ENCODE results near the gene ZNF366.

ZNF366 gene

DNA sequence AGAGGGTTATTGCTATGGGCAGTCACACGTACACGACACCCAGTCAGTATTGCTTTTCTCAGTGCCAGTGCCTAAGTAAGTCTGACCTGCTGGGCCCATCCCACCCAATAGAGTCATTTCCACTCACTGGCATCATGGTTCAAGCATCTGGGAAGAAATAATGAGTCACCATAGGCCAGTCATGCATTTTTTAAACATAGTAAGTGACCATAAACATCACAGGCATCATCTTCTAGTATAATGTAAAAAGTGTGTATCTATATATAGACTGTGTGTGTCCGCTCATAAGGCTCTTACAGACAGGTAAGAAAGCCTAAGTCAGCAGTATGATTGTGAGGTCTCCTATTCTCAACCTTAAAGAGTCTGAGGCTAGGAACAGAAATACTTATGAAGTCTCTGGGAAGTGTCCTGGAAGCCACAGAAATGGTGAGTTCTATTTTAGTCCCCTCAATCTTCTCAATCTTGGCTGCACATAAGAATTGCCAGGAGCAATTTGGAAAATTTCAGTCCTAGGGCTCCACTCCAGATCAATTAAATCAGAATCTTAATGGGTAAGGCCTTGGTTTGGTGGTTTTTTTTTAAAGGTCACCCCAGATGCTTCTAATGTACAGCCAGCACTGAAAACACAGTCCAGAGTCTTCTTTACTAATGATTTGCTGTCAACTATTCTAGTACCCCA lies 65.2 kb downstream of the ZNF366 start:
- DNase-seq (ENCODE audit: insufficient read length, low spot score), result no peak
- FAIRE-seq, result no peak
- TF ChIP-seq POU2F2 (IDR thresholded peaks at IDR 0.05; ENCODE audit: low read depth, low read length) (no peak), PAX5 (IDR thresholded peaks at IDR 0.05; ENCODE audit: insufficient read depth, low read length, severe bottlenecking) (no peak), SPI1 (IDR thresholded peaks at IDR 0.05; ENCODE audit: low read depth, low read length) (no peak), POLR2AphosphoS5 (IDR thresholded peaks at IDR 0.05; ENCODE audit: low read depth, low read length) (no peak), POLR2A (IDR thresholded peaks at IDR 0.05; ENCODE audit: low read depth, low read length) (no peak), TAF1 (IDR thresholded peaks at IDR 0.05; ENCODE audit: low read depth, low read length) (no peak)

DNA sequence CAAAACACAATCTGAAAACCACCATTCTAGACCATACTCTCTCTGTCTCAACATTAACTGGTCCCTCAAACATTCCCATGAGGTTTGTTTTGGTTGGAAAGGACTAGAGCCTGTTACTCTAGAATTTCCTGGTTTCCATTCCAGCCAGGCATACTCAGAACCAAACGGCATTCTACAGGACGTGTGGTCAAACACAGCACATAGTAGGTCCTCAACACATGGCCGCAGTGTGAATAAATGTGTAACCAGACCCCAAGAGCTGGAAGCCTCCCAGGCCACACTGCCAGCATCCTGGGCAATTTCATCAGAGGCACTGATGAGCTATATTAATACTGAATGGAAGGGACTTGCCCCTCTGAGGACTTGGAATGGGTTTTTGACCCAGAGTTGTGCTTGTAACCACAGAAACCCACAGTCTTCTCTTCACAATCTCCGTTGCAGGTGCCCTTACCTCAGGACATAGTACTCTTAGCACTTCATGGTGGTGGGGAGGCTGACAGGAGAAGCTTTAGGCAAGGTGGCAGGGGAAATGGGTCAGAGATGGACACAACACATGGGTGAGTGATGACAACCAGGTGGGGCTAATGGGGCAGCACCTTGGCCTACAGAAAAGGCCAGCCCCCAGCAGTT lies 66.0 kb downstream of the ZNF366 start:
- TF ChIP-seq POU2F2 (IDR thresholded peaks at IDR 0.05; ENCODE audit: low read depth, low read length), result no peak
- TF ChIP-seq SPI1 (IDR thresholded peaks at IDR 0.05; ENCODE audit: low read depth, low read length), result no peak
- no peak for TF ChIP-seq POLR2A (IDR thresholded peaks at IDR 0.05; ENCODE audit: low read depth, low read length)
- TF ChIP-seq PAX5 (IDR thresholded peaks at IDR 0.05; ENCODE audit: insufficient read depth, low read length, severe bottlenecking), result no peak
- TF ChIP-seq TAF1 (IDR thresholded peaks at IDR 0.05; ENCODE audit: low read depth, low read length), result no peak
- no peak for TF ChIP-seq POLR2AphosphoS5 (IDR thresholded peaks at IDR 0.05; ENCODE audit: low read depth, low read length)
- FAIRE-seq (peak; percentile 86), DNase-seq (ENCODE audit: insufficient read length, low spot score) (no peak)

- TF ChIP-seq SPI1 (IDR thresholded peaks at IDR 0.05; ENCODE audit: low read depth, low read length) (peak; percentile 88), TAF1 (IDR thresholded peaks at IDR 0.05; ENCODE audit: low read depth, low read length) (no peak)
- FAIRE-seq, result no peak
- no peak for DNase-seq (ENCODE audit: insufficient read length, low spot score)
These were observed 67.0 kb downstream of the ZNF366 start for GRCh38 chr5:72440207-72440638.

DNA sequence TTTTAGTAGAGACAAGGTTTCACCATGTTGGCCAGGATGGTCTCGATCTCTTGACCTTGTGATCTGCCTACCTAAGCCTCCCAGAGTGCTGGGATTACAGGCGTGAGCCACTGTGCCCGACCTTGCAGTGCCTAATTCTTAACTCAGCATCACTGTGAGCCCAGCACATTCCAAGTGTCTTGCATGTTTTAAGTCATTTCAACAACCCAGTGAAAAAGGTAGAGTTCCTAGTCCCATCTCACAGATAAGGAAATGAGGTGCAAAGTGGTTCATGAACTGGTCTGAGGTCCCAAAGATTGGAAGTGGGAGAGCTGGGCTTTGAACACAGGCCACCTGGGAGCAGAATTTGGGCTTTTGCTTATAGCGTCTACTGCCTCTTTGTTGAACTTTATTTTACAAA lies 68.0 kb downstream of the ZNF366 start:
- DNase-seq (ENCODE audit: insufficient read length, low spot score), result no peak
- TF ChIP-seq POU2F2 (IDR thresholded peaks at IDR 0.05; ENCODE audit: low read depth, low read length) (no peak), TAF1 (IDR thresholded peaks at IDR 0.05; ENCODE audit: low read depth, low read length) (no peak), POLR2AphosphoS5 (IDR thresholded peaks at IDR 0.05; ENCODE audit: low read depth, low read length) (no peak), SPI1 (IDR thresholded peaks at IDR 0.05; ENCODE audit: low read depth, low read length) (no peak), POLR2A (IDR thresholded peaks at IDR 0.05; ENCODE audit: low read depth, low read length) (no peak), PAX5 (IDR thresholded peaks at IDR 0.05; ENCODE audit: insufficient read depth, low read length, severe bottlenecking) (no peak)
- FAIRE-seq, result peak; percentile 33

DNA sequence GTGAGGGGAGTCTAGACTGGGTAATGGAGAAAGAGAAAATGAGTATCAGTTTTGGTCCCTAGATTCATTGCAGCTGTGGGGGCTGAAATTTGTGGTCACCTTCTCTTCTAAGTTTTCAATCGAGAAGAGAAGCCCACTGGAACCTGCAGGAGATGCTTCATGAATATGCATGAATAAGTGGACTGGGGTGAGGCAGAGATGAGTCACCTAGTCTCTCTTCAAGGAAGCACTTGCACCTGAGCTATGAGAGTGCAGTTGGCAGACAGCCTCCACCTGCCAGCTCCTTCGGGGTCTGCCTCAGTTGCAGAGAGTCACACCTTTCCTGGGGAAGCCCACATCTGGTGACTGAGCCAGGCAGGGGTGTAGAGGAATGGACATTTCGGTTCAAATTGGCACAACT lies 69.1 kb downstream of the ZNF366 start:
- FAIRE-seq, result peak; percentile 84
- no peak for DNase-seq (ENCODE audit: insufficient read length, low spot score)
- TF ChIP-seq TAF1 (IDR thresholded peaks at IDR 0.05; ENCODE audit: low read depth, low read length) (no peak), POU2F2 (IDR thresholded peaks at IDR 0.05; ENCODE audit: low read depth, low read length) (peak; percentile 100), POLR2A (IDR thresholded peaks at IDR 0.05; ENCODE audit: low read depth, low read length) (no peak), PAX5 (IDR thresholded peaks at IDR 0.05; ENCODE audit: insufficient read depth, low read length, severe bottlenecking) (no peak), POLR2AphosphoS5 (IDR thresholded peaks at IDR 0.05; ENCODE audit: low read depth, low read length) (no peak)

DNA sequence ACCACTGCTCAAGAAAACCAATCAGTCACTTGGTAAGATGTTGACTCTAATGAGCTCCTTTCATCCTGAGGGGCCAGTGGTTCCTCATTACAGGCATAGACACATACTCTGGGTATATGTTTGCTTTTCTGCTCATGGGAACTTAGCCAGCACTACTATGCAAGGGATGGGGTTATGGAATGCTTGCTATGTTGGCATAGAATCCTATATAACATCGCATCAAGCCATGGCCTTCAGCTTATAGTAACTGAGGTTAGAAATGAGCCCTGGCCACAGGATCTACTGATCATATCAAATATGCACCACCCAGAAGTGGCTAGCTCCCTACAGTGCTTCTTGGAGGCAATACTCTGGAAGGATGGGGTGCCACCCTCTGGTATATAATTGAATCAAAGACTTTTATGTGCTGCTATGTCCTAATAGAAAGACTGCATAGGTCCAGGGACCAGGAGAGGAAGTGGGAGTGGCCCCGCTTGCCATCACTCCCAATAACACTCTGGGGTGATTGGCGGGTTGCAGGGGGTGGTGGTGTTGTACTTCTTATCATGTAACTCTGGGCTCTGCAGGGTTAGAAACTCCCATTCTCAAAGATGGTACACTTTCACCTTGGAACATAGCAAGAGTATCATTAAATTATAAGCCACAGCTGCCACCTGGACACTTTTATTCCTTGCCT lies 70.3 kb downstream of the ZNF366 start:
- 0 out of 2 replicates have a peak, but pooled peaks have one; percentile 14 for TF ChIP-seq SPI1 (IDR thresholded peaks at IDR 0.05; ENCODE audit: low read depth, low read length)
- no peak for TF ChIP-seq TAF1 (IDR thresholded peaks at IDR 0.05; ENCODE audit: low read depth, low read length)
- TF ChIP-seq POU2F2 (IDR thresholded peaks at IDR 0.05; ENCODE audit: low read depth, low read length), result no peak
- no peak for TF ChIP-seq POLR2AphosphoS5 (IDR thresholded peaks at IDR 0.05; ENCODE audit: low read depth, low read length)
- no peak for TF ChIP-seq POLR2A (IDR thresholded peaks at IDR 0.05; ENCODE audit: low read depth, low read length)
- no peak for TF ChIP-seq PAX5 (IDR thresholded peaks at IDR 0.05; ENCODE audit: insufficient read depth, low read length, severe bottlenecking)
- DNase-seq (ENCODE audit: insufficient read length, low spot score), result no peak
- FAIRE-seq, result no peak

- TF ChIP-seq PAX5 (IDR thresholded peaks at IDR 0.05; ENCODE audit: insufficient read depth, low read length, severe bottlenecking), result no peak
- no peak for TF ChIP-seq POU2F2 (IDR thresholded peaks at IDR 0.05; ENCODE audit: low read depth, low read length)
- TF ChIP-seq POLR2A (IDR thresholded peaks at IDR 0.05; ENCODE audit: low read depth, low read length), result no peak
- TF ChIP-seq SPI1 (IDR thresholded peaks at IDR 0.05; ENCODE audit: low read depth, low read length), result no peak
- TF ChIP-seq TAF1 (IDR thresholded peaks at IDR 0.05; ENCODE audit: low read depth, low read length), result no peak
- no peak for TF ChIP-seq POLR2AphosphoS5 (IDR thresholded peaks at IDR 0.05; ENCODE audit: low read depth, low read length)
- DNase-seq (ENCODE audit: insufficient read length, low spot score), result no peak
- no peak for FAIRE-seq
These were observed 72.3 kb downstream of the ZNF366 start for GRCh38 chr5:72434781-72435437.

DNA sequence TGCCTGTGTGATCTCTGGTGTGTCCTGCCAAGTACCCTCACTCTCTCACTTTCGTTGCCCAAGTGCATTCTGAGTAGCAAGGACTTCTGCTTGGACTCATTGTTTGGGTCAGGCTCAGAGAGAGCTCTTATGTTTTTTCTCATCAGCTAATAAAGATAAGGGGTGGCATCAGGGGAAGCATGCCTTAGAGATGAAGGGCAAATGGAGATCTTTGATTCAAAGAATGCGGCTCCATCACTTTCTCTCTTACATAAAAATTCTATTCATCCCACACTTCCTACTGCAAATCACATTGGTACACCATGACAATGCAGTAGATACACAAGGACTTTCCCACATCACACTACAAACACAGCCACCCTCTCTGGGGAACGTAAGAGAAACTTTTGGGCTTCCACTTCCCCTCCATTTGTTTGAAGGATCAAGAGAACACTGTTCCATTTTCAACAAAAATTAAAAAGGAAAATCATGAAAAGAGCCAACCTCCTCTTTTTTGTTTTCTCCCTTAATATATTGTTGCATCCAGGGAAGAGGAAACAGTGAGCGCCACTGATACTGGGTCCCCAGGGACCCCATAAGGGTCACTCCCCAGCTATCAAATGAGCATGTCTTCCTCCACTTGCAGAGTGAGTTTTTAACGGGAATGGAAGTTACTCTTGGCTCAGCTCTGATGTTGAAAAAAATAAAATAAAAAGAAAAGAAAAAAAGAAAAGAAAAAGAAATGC lies 73.0 kb downstream of the ZNF366 start:
- TF ChIP-seq POU2F2 (IDR thresholded peaks at IDR 0.05; ENCODE audit: low read depth, low read length) (no peak), SPI1 (IDR thresholded peaks at IDR 0.05; ENCODE audit: low read depth, low read length) (no peak), TAF1 (IDR thresholded peaks at IDR 0.05; ENCODE audit: low read depth, low read length) (no peak), POLR2A (IDR thresholded peaks at IDR 0.05; ENCODE audit: low read depth, low read length) (no peak)
- DNase-seq (ENCODE audit: insufficient read length, low spot score) (no peak), FAIRE-seq (no peak)

GRCh38 chr5:72433522-72433921 lies 73.7 kb downstream of the ZNF366 start:
- DNase-seq (ENCODE audit: insufficient read length, low spot score), result no peak
- no peak for FAIRE-seq
- TF ChIP-seq SPI1 (IDR thresholded peaks at IDR 0.05; ENCODE audit: low read depth, low read length), result no peak
- TF ChIP-seq PAX5 (IDR thresholded peaks at IDR 0.05; ENCODE audit: insufficient read depth, low read length, severe bottlenecking), result no peak
- TF ChIP-seq POLR2AphosphoS5 (IDR thresholded peaks at IDR 0.05; ENCODE audit: low read depth, low read length), result no peak
- no peak for TF ChIP-seq TAF1 (IDR thresholded peaks at IDR 0.05; ENCODE audit: low read depth, low read length)
- no peak for TF ChIP-seq POU2F2 (IDR thresholded peaks at IDR 0.05; ENCODE audit: low read depth, low read length)
- no peak for TF ChIP-seq POLR2A (IDR thresholded peaks at IDR 0.05; ENCODE audit: low read depth, low read length)
